B cell (primary cell): ENCODE measurements around the gene TSPAN32. TPM values are rescaled to one million over a fixed set of nuclear protein-coding genes. Genes with fewer than 3 reads are reported as not detected.

Experiments used
- ATAC-seq: fragments of 200-7000 bp; cut with Tn5 transposase; one replicate; pipeline ENCODE4 v1.10.0; 2021; ENCODE audit warnings: low read depth, mild to moderate bottlenecking, moderate number of reproducible peaks, moderate library complexity
- CTCF ChIA-PET: fragments of 350-600 bp; sonication (Branson Sonifier 250); formaldehyde crosslinking; loops from one replicate; lab custom pipeline; 2021; ENCODE audit warnings: antibody characterized with exemption, inconsistent platforms; lab: Charles Lee
- POLR2A ChIA-PET: fragments of 350-600 bp; sonication (Branson Sonifier 250); formaldehyde crosslinking; loops from one replicate; lab custom pipeline; 2021; ENCODE audit warnings: antibody characterized with exemption; lab: Charles Lee
- DNase-seq: peaks from one replicate; pipeline ENCODE4 v3.0.0; 2013
- H2AFZ ChIP-seq: 2 replicates; pipeline ENCODE4 v1.6.1; 2012; ENCODE audit warnings: mild to moderate bottlenecking, low read depth, low read length; ENCODE audit not compliant: insufficient read depth, poor library complexity, severe bottlenecking
- H3K27ac ChIP-seq, 2 donors: 1 replicate in 1 of 2; 2 replicates in 1 of 2; pipeline ENCODE4 v1.5.1; 2012 to 2013; ENCODE audit warnings: low read length in 2 of 2, mild to moderate bottlenecking in 2 of 2, moderate library complexity in 1 of 2
- H3K27me3 ChIP-seq, 4 experiments: fragments of 200-600 bp in 1 of 4; sonication (generic) in 1 of 4; replicated peaks in 1 of 4; 1 replicate in 2 of 4; 2 replicates in 2 of 4; pipeline versions ENCODE4 v1.6.1 to v1.7.0; 2013 to 2016; ENCODE audit warnings: low read length in 3 of 4, mild to moderate bottlenecking in 2 of 4, mixed read lengths in 1 of 4, moderate library complexity in 1 of 4; ENCODE audit not compliant: insufficient read depth in 4 of 4, control insufficient read depth in 3 of 4; ENCODE audit errors: control extremely low read depth in 1 of 4
- H3K36me3 ChIP-seq, 2 experiments: replicated peaks in 1 of 2; 1 replicate in 1 of 2; 2 replicates in 1 of 2; pipeline versions ENCODE4 v1.6.1 to v1.7.1; 2013; ENCODE audit warnings: low read length in 1 of 2; ENCODE audit not compliant: insufficient read depth in 2 of 2, control insufficient read depth in 1 of 2; ENCODE audit errors: control extremely low read depth in 1 of 2, extremely low read depth in 1 of 2
- H3K4me1 ChIP-seq, 2 donors: fragments of 200-600 bp in 1 of 2; sonication (generic) in 1 of 2; 1 replicate in 1 of 2; 2 replicates in 1 of 2; pipeline versions ENCODE4 v1.5.1 to v1.6.1; 2013 to 2017; ENCODE audit warnings: low read length in 2 of 2; ENCODE audit not compliant: control insufficient read depth in 2 of 2, insufficient read depth in 2 of 2
- H3K4me2 ChIP-seq: replicated peaks from 2 replicates; pipeline ENCODE3; 2012; ENCODE audit warnings: mild to moderate bottlenecking, low read depth, low read length; ENCODE audit not compliant: poor library complexity, severe bottlenecking
- H3K4me3 ChIP-seq, 5 experiments: fragments of 200-600 bp in 1 of 5; sonication (generic) in 1 of 5; 1 replicate in 3 of 5; 2 replicates in 2 of 5; pipeline versions ENCODE4 v1.5.1 to v1.7.0; 2011 to 2016; ENCODE audit warnings: low read length in 4 of 5, mild to moderate bottlenecking in 4 of 5, low read depth in 2 of 5, control low read depth in 1 of 5, moderate library complexity in 1 of 5; ENCODE audit not compliant: insufficient read depth in 1 of 5; ENCODE audit errors: control extremely low read depth in 1 of 5, extremely low read depth in 1 of 5
- H3K79me2 ChIP-seq: fragments of 200-600 bp; sonication (generic); one replicate; pipeline ENCODE4 v1.6.0; 2016; ENCODE audit warnings: low read length; ENCODE audit not compliant: control insufficient read depth, insufficient read depth
- H3K9ac ChIP-seq: fragments of 200-600 bp; sonication (generic); 2 replicates; pipeline ENCODE4 v1.6.1; 2017; ENCODE audit warnings: mild to moderate bottlenecking, low read length, moderate library complexity
- H3K9me3 ChIP-seq, 3 donors: one replicate each; pipeline versions ENCODE4 v1.6.1 to v1.7.1; 2013; ENCODE audit warnings: low read length in 2 of 3; ENCODE audit not compliant: control insufficient read depth in 2 of 3, insufficient read depth in 1 of 3; ENCODE audit errors: control extremely low read depth in 1 of 3
- H4K20me1 ChIP-seq: 2 replicates; pipeline ENCODE4 v1.6.0; 2012; ENCODE audit warnings: mild to moderate bottlenecking, low read length; ENCODE audit not compliant: insufficient read depth, control insufficient read depth, poor library complexity, severe bottlenecking
- H3K27ac Mint-ChIP-seq: one replicate; pipeline ENCODE4 v1.8.0; 2021; ENCODE audit warnings: mixed read lengths
- H3K27me3 Mint-ChIP-seq: one replicate; pipeline ENCODE4 v1.8.0; 2021; ENCODE audit warnings: mixed read lengths
- H3K4me1 Mint-ChIP-seq: one replicate; pipeline ENCODE4 v1.8.0; 2021; ENCODE audit warnings: mixed read lengths
- H3K4me3 Mint-ChIP-seq: one replicate; pipeline ENCODE4 v1.8.0; 2021; ENCODE audit warnings: mixed read lengths
- H3K9me3 Mint-ChIP-seq: one replicate; pipeline ENCODE4 v1.8.0; 2022; ENCODE audit warnings: mixed read lengths; ENCODE audit not compliant: insufficient read depth
- EZH2 ChIP-seq: IDR thresholded peaks from 2 replicates; pipeline ENCODE4 v1.6.1; 2012; ENCODE audit warnings: borderline replicate concordance, low read depth, mild to moderate bottlenecking, moderate library complexity, low read length; ENCODE audit not compliant: insufficient read depth, poor library complexity, severe bottlenecking
- WGBS: methylation state at CpG from one replicate; pipeline ENCODE4 v1.1.5; 2013; ENCODE audit warnings: missing lambda C conversion rate; ENCODE audit not compliant: insufficient coverage; 5-methylcytosine and 5-hydroxymethylcytosine counted together
- intact Hi-C: fragments of 100-400 bp; cut with micrococcal nuclease; formaldehyde crosslinking; loops from one replicate; pipeline ENCODE4 v1.10.0; 2022
- polyA plus RNA-seq: library from polyadenylated mRNA; depleted of rRNA; stranded (reverse); fragments of >200 nt; gene quantifications from 2 replicates; pipeline ENCODE4 v1.2.3, GENCODE V29; 2012
- total RNA-seq, 2 donors: library from RNA; stranded (reverse); fragments of 120-200 nt in 1 of 2; gene quantifications; 1 replicate in 1 of 2; 2 replicates in 1 of 2; pipeline versions ENCODE4 v1.2.3 to v1.2.4, GENCODE V29; 2013 to 2022
- TF ChIP-seq, protein P1 (sequence below): fragments of 200-600 bp; IDR thresholded peaks from one replicate; pipeline ENCODE4 v1.8.0; 2022; ENCODE audit warnings: antibody characterized with exemption, mild to moderate bottlenecking

TSPAN32 gene
- total and polyA plus RNA-seq, 2 donors (not counting 1 experiment from before 2014, with no cell fraction given): 22.2 to 75.9 TPM

DNA sequence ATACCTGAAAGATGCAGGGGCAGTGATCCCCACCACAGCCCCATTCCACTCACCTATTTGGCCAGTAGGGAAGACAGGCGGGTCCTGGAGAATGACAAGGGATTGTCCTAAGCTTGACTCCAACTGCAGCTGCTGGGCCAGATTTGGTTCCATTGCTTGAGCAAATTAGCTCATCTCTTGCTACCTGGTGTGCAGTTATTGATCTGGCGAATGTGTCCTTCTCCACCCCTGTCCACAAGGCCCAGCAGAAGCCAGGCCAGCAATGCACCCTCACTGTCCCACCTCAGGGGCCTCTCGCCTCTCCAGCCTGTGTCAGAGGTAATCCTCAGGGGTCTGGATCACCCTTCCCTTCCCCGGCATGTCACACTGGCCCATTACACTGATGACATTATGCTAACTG is 23.3 kb downstream of the TSPAN32 start:
- Histone ChIP-seq H3K4me3 (no peak overlapping the region), H3K4me1 (no peaks in the 10 kb centered on the region), H3K9me3 (peaks cover 0 to 3% (median 0%) of the 10 kb centered on the region in 3 donors), H3K79me2 (no peaks in the 10 kb centered on the region), H3K36me3 (no peaks in the 10 kb centered on the region), H4K20me1 (no peaks in the 10 kb centered on the region), H3K27ac (no peak overlapping the region), H3K9ac (no peak overlapping the region), H2AFZ (no peak overlapping the region), H3K27me3 (peaks cover 0 to 2% (median 0%) of the 10 kb centered on the region in 4 experiments), H3K4me2 (no peak overlapping the region)
- Mint-ChIP-seq H3K27ac (no peak overlapping the region), H3K27me3 (peaks cover 24% of the 10 kb centered on the region), H3K9me3 (peaks cover 5% of the 10 kb centered on the region), H3K4me3 (no peak overlapping the region), H3K4me1 (no peaks in the 10 kb centered on the region)
- ChIA-PET CTCF (interaction anchor here (1.1 to 1.6 kb wide), 2 partner anchors 18 to 94 kb away, joined by 4 read pairs; no protein-coding TSS in a partner anchor), POLR2A (no interaction called here)
- whole genome bisulfite sequencing: 88% methylated on average over 3 of the region's 4 CpGs
- TF ChIP-seq EZH2: no peak
- TF ChIP-seq, protein P1, sequence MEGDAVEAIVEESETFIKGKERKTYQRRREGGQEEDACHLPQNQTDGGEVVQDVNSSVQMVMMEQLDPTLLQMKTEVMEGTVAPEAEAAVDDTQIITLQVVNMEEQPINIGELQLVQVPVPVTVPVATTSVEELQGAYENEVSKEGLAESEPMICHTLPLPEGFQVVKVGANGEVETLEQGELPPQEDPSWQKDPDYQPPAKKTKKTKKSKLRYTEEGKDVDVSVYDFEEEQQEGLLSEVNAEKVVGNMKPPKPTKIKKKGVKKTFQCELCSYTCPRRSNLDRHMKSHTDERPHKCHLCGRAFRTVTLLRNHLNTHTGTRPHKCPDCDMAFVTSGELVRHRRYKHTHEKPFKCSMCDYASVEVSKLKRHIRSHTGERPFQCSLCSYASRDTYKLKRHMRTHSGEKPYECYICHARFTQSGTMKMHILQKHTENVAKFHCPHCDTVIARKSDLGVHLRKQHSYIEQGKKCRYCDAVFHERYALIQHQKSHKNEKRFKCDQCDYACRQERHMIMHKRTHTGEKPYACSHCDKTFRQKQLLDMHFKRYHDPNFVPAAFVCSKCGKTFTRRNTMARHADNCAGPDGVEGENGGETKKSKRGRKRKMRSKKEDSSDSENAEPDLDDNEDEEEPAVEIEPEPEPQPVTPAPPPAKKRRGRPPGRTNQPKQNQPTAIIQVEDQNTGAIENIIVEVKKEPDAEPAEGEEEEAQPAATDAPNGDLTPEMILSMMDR: no peak
- intact Hi-C loops: no loop called here
- DNase-seq (no peak), ATAC-seq (no peak)

DNA sequence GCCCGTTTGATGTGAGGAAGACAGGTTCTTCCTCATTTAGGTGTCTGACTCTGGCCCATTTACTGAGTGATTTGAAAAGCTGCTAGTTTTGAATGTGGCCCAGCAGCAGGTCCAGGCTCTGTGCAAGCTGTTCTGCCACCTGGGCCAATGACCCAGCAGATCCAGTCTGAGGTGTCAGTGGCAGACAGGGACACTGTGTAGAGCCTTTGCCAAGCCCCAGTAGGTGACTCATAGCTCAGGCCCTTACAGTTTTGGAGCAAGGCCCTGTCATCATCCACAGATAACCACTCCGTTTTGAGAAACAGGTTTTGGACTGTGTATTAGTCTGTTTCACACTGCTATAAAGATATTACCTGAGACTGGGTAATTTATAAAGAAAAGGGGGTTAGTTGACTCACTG is 23.9 kb downstream of the TSPAN32 start:
- no peak overlapping the region for H3K27ac Mint-ChIP-seq
- H3K79me2 ChIP-seq: no peaks in the 10 kb centered on the region
- no peak overlapping the region for H3K9ac ChIP-seq
- no peak overlapping the region for H3K27ac ChIP-seq
- no peak overlapping the region for H2AFZ ChIP-seq
- H3K27me3 Mint-ChIP-seq: peaks cover 24% of the 10 kb centered on the region
- no peak overlapping the region for H3K4me3 Mint-ChIP-seq
- H3K4me1 ChIP-seq: no peaks in the 10 kb centered on the region
- peaks cover 5% of the 10 kb centered on the region for H3K9me3 Mint-ChIP-seq
- ATAC-seq (no peak), DNase-seq (no peak)
- 100% methylated on average over 1 of the region's 2 CpGs for WGBS
- TF ChIP-seq, protein P1: no peak
- TF ChIP-seq EZH2: no peak
- peaks cover 0 to 7% (median 2%) of the 10 kb centered on the region in 3 donors for H3K9me3 ChIP-seq
- peaks cover 0 to 2% (median 0%) of the 10 kb centered on the region in 4 experiments for H3K27me3 ChIP-seq
- no peak overlapping the region for H3K4me2 ChIP-seq
- no peak overlapping the region for H3K4me3 ChIP-seq
- intact Hi-C loops: no loop called here
- H4K20me1 ChIP-seq: no peaks in the 10 kb centered on the region
- ChIA-PET POLR2A (no interaction called here), CTCF (interaction anchor here (1.1 to 1.6 kb wide), 2 partner anchors 17 to 94 kb away, joined by 4 read pairs; no protein-coding TSS in a partner anchor)
- H3K4me1 Mint-ChIP-seq: no peaks in the 10 kb centered on the region
- H3K36me3 ChIP-seq: no peaks in the 10 kb centered on the region
